ENCODE measurements around the gene TNP1.

The TNP1 gene

DNA sequence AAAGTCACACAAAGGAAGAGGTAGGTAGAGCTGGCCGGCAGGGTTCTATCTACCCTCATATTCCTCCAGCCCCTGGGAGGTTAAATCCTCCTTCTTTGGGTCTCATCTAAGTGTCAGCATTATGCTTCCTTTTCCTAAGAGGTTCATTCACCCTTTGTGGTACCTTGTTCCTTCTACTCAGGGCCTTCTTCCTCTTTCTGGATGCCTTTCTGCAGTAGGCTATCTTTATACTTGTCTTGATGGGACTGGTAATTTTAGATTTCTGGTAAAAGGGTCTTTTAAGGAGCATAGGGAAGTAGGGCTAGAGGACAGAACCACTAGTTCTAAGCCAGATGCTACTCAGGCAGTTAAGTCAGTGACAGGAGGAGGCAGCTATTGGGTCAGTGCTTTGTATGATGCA, 13.7 kb upstream of the TNP1 start:
- no peak for DNase-seq (ENCODE audit: low spot score)

DNA sequence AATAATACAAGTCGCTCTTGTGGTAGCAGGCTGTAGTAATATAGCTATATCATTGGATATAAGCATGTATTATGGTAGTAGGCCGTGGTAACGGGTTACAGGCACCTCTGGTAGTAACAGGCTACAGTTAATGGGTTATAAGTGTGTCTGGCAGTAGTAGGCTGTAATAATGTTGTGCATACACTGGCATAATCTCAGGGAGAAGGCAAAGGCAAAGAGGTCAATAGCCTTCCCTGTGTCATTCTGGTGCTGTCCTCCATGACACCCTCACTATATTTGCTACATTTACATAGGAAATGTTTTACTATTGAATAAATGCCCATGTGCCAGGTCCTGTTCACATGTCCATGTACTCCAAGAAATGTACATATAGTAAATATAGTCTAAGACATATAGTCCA, 12.8 kb upstream of the TNP1 start:
- DNase-seq (ENCODE audit: low spot score): no peak

DNA sequence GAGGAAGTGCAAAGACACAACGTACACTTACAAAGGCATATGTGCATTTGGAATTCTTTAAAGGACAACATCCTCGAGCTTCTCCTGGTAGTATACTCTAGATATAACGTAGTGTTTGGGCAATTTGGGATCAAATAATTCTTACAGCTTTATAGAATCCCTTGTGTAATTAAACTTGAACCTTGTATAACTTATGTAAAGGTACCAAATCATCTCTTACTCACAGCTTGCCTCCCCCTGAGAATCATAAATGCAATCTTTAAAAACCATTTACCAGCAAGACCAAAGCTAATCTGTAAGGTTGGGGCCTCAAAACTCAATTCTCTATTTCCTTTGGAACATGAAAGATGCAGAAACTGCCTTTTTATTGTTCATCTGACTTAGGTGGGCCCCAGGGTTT, 12.2 kb upstream of the TNP1 start:
- DNase-seq (ENCODE audit: low spot score): no peak

DNA sequence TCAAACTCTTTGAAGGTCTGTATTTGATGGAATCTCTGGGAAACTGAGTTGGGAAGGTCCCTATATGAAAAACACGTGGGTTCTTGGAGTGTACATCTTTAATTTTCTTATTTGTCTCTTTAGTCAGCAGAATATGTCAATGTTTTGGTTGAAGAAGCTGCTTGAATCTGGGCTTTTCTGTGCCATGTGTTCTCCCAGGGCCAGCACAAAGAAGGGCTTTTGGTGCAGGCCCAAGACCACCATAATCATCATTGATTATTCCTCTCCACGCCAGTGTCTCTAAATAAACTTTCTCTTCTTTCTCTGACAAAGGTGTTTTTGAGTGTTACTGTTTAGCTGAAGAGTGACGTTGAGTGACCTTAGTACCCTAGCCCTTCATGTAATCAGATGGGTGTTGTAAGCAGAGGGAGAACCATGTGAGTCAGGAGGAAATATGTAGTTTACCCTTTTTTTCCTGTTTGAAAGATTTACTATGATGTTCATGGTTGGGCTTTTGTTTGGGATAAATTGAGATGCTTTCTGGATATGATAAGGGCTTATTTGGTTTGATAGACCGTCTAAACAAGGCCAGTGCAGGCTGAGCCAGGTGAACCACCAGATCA, 11.6 kb upstream of the TNP1 start:
- no peak for DNase-seq (ENCODE audit: low spot score)

DNA sequence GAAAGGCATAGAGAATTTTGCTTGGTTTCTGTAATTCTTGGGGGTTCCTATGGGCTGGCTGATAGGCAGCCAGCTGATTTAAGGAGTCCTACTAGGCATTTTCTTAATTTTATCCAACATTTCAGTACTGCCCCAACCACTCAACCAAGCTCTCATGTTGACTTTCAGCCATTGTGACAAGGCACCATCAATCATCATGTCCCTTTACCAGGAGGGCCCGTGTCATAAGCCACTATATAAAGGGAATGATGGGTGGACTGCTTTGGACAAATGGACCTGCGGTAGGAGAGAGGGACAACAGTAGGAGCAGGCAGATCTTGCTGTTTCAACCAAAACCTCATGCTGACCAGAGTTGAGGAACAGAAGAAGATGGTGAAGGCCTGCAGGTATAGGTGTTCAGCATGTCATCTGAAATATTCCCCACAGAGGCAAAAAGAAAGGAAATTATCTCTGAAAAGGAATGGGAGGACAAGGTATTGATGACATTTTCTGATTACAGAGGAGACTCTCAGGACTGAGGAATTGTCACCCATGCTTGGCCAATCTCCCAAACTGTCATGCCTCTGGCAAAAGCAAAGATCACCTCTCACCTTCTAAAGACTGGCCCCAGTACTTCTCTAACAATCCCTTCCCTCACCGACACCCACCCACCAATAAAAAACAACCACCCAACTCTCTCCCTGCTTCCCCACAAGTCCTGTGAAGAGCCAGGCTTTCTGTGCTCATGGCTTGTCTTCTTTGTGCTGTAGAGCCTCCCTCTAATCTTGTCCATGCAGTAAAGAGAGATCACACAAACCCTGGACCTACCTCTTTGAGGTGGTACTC, 10.9 kb upstream of the TNP1 start:
- no peak for DNase-seq (ENCODE audit: low spot score)

DNA sequence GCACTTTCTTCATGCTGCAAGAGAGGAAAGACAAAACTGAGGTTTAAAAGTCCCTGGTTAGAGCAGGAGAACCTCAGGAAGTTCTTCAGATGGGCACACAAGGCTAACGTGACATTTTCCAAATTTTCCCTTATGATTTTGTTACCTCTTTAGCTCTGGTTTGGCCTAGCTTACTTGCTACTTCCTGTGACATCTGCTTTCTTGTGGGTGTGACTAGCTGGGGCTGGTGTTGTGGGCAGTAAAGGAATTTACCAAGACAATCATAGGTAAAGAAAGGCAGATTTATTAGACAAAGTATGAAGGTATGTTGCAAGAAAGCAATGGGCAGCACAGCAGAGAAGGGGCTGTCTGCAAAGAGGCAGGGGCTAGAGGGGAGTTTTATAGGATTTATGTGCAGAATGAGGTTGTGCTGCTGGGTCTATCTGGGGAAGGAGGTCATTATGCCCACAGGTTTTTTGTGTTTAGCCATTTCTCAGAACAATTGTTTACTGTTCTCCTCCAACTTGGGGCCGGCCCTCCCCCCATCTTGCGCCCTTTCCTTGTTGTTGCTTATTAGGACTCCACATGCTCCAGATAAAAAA, 6.7 kb upstream of the TNP1 start:
- no peak for DNase-seq (ENCODE audit: low spot score)

DNA sequence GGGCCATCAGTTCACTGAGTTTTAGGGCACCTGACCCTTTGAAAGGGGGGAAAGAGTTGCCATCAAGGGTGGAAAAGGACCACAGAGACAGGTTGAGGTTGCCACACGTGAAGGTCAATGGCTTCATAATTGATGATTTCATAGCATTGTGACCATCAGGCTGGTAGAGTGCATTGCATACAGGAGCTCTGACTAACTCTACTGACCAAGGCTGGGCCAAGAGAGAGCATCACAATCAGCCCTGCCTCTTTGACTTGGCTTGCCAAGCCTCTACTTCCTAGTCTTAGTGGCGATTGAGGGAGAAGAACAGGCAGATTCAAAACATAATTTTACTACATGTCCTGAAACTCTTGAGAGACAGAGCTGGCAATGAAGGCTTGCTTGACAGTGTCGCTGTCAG, 5.8 kb upstream of the TNP1 start:
- no peak for DNase-seq (ENCODE audit: low spot score)

DNA sequence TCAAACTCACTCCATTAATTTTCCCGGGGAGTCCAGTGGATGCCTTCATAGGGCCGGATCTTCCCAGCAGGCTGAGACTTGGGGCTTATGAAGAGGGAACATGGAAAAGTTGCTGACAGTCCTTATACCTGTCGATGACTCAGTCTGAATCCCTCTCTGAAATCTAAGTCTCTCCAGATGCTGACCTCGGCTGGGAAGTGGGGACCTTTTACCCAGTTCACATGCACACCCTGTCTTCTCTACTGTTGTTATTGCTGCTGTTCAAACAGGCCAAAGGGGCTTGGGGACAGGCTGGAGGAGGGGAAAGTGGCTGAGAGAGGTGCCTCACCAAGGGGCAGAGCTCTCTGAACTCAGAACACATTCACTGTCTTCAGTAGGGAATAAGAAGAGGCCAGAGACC, 4.1 kb upstream of the TNP1 start:
- DNase-seq (ENCODE audit: low spot score): no peak

DNA sequence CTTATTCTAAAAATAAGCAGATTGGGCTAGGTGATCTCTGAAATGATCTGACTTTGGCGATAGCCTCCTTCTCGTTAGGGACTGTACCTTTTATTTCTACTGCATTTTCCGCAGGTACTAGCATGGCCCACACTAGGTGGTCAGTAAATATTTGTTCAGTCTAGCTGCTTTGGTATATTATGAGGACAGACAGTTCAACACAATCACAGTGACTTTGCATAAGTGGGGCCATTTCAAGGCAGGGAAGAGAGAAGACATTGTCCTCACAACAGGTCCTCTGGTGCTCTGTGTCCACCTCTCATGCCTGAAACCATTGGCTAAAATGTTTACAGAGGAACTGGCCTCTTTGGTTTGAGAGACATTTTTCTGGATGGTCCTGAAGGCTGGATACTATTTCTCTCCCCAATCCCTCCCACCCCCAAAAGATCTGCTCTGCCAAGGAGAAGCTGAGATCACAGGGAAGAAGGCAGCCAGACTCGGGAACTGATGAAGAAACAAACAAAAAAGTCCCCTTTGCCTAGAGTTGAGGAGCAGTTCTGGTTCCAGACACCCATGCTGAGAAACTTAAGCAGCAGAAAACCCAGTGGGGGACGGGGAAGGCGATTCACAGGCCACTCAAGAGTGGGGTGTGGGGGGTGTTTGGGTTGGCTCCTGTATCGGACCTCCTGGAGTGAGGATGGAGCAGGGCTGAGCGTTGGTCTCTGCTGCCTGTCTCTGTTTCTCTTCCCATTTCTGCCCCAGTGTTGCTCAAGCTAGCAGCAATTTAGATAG, 2.9 kb upstream of the TNP1 start:
- DNase-seq (ENCODE audit: low spot score): no peak

DNA sequence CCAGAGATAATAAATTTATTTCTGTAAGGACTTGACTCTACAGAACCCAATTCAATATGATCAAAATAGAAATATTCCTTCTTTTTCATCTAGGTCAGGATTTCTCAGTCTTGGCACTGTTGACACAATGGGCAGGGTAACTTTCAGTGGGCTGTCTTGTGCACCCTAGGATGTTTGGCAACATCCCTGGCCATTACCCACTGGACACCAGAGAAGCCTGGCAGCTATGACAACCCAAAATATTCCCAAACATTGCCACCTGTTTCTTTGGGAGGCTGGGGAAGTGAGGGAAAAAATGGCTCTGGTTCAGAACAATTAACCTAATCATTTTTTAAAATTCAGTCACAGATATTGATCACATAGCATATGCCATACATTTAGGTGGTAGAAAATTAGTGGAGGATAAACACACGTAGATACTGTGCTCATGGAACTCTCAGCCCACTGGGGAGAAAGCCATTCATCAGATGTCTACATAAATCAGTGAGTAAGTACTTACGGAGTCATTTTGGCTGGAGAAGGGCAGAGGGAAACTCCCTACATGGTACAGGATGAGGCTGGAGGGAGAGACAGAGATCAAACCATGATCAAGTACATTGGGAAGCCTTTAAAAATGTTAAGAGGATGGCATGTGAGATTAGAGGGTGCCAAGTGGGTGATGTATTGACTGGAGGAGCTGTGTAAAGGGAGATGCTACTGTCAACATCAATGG, 718 bp upstream of the TNP1 start:
- DNase-seq (ENCODE audit: low spot score): no peak

DNA sequence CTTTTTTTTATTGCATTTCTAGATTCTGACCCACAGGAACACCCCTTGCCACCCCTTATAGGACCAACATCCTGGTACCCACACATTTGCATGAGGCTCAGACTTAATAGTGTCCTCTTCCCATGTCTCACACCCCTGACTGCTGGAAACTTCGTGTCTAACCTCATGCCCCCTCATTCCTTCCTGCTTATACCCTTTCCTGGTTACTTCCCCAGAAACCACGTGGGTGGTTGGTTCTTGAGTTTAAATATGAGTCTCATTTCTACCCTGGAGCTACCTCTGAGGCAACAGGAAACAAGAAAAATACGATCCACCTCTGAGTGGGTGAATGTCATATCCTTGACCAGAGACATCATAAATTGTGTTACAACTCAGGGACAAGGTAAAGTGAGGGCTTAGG, 1.6 kb downstream of the TNP1 start:
- peak; percentile 13 for DNase-seq (ENCODE audit: low spot score)

DNA sequence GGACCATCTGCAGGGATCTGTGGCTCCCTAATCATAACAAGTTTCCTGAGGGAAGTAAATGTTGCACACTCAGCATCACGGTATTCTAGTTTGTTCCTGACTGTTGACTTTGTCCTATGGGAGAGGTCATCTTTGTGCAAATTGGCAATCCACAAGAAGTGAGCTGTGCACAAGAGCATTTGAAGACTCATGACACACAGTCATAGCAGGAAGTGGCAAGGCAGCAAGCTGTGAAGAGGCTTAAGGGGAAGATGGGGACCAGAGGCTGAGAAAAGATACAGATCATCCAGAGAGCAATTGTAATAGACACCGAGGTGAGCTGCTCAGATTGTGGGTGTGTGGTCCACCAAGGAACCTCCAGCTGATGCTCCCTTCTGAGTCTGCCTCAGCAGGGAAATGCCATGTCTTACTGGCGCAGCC, 2.7 kb downstream of the TNP1 start:
- peak; percentile 40 for DNase-seq (ENCODE audit: low spot score)

DNA sequence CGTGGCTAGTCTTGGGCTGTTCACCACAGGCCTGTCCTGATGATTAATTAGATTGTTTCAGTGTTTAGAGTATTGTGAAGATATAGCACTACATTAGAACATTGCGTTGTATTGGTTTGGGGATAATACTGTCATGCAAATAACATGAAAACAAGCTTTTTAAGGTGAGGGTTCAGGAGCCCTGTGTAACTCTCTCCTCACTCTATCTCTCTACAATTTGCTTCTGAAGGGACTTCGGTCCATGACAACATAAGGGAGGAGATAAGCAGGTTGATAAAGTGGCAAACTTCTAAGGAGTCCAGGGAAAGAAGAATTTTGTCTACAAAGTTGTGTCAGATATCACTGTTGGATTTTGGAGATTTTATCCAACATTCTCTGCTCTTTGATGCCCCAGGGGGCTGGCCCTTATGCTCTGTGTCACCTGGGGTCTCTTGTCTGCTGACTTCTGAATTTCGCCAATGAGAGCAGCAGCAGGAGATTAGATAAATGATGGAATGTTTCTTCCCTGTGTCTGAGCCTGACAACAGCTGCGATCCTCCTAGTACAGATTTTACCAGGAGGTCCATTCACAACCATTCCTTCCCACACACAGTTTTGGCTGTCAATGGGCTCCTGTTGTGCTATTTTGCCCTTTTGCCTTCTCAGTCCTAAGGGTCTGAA, 3.3 kb downstream of the TNP1 start:
- no peak for DNase-seq (ENCODE audit: low spot score)

DNA sequence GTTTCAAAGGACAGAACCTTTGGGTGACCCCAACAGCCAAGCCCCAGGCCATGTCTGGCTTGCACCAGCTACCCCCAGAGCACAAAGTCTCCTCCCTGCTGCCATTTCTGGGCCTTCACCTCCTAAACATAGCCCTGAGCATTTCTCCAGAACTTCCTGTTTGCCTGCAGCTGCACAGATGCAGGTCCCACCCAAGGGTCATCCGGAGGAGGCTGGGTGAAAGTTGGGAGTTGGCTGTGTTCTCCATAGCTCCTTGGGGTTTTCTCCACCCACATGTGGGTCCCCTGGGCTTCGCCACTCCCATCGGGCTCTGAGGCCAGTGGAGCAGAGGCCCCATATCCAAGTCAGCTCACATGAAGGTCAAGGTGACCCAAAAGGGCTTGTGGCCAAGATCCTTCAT, 4.3 kb downstream of the TNP1 start:
- no peak for DNase-seq (ENCODE audit: low spot score)

DNA sequence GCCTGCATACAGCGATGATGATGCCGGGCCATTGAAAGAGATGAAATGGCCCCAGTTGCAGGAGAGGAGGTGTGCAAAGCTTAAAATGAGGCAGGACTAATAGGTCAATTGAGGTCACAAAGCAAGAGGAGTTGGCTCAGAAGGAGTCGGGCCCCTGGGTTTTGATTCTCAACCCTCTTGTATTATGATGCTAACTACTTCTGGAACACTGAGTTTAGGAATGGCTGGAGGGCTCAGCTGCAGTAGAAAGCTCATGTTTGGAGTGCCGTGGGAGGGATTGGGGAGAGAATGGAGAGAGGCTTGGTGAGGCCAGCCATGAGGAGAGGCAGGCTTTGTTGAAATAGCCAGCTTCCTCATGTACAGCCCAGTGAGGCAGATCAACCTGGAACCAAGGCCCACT, 4.8 kb downstream of the TNP1 start:
- no peak for DNase-seq (ENCODE audit: low spot score)

DNA sequence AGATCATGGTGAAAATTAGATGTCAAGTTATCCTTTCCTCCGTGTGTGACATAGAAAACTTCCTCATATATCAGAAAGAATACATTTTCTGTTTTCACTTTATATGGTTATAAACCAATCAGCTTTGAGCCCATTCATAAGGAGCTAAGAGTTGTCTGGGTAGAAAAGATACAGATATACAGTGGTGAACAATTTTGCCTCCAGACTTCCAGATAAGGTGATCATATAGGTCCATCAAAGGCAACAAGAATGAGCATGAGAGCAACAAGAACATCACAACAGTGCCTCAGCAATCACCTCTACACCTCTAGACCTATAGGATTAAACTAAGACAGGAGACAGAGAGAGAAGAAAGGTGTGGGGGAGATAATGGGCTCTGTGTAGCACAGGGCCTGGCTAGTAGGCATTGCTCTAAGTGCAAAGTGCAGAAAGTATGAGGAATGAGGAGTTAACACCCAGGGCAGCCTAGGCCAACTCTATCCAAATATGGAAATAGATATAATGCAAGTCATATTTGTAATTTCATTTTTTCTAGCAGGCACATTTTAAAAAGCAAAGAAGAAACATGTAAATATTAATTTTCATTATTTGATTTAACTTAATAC, 8.3 kb downstream of the TNP1 start:
- no peak for DNase-seq (ENCODE audit: low spot score)

DNA sequence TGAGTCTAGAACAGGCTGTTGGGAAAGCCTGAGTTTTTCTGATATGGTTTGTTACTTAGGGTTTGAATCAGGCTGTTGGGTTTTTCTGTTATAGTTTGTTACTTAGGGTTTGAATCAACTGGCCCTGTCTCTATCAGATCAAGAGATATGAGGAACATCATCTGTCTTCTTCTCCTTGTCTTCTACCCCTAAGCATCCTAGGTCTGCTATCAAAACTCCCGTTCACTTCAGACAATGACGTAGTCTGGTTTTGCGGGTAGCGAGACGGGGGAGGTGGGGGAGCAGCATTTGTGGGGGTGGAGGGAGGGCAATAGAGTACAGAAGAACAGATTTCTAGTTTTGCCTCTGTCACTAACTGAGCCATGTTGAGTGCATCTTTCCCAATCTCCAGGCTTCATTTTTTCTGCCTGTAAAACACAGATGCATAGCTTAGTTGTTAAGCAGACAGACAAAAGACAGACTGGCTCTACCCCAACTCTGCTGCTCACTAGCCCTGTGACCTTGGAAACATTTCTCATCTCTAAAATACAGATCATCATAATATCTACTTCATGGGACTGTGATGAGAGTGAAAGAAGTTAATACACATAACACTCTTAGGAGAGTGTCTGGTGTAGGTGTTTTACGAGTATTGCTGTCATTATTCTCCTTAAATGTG, 9.1 kb downstream of the TNP1 start:
- DNase-seq (ENCODE audit: low spot score): no peak

DNA sequence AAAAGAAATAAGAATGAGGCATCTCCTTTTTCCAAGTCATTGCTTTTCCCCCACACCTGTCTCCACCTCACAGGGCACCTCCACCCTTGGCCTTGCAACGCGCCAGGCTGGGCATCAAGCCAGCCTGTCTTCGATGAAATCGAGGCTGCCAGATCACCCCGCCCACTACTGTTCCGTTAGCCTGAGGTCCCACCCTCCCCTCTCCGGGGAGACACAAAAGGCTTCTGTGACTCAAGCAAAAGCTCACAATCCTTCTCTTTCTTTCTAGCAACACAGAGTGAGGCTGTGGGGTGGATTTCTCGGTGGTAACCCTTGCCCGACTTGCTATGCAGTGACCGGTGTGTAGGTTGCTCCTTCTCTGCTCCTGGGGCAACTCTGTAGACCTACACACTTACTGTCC, 9.9 kb downstream of the TNP1 start:
- DNase-seq (ENCODE audit: low spot score): no peak

DNA sequence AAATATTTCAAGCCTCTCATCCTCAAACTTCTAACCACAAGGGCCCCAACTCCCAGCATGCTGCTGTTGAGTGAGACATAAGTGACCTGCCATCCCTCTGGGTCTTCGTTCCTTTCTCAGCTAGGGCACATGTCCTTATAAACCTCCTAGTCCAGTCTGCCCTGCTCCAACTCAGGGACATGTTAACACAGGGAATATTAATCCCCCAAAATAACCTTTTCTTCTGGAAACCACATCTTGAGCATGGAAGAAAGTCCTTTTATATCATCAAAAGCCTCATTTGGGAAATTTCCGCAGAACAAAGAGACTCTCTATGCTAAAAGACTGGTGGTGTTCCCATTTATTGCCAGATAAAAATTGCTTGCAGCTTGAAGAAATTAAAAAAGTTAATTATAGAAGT, 14.4 kb downstream of the TNP1 start:
- DNase-seq (ENCODE audit: low spot score): no peak

DNA sequence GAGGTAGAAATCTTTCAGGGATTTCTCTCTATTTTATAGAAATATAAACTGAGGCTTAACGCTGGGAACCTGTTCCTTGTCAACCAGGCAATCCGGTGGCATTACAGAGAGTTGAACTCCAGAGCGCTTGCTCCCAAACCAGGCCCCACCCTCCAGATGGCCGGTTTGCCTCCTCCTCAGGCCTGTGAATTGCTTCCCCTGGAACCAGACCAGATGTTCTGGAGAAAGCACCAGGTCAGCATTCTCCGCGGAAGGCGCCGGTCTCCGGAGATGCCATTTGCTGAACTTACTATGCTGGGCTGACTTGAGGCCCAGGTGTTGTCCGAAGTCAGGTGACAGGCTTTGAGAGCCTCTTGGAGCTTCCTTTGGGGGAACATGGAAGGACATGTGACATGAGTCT, 17.2 kb downstream of the TNP1 start:
- DNase-seq (ENCODE audit: low spot score): no peak

DNA sequence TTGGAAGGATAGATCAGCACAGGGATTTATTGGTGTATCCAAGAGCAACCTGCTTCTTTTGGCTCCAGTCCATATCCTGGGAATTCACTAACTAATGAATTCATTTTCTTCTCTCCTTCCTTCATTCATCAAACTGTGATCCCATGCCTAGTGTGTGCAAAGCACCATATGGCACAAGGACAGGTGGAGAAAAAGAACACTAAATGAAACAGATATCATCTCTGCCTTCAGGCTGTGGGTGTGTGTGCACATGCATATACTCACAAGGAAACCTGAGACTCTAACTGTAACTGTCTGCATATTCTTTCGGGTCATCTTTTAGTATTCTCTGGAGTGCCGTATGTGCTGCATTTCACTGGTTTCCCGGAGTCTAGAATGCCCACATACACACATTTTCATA, 20.2 kb downstream of the TNP1 start:
- DNase-seq (ENCODE audit: low spot score): no peak
